GM18861 (cell line): ENCODE data around the gene EXD2.
"Not testable (repeated sequence)": the region's sequence is repeated elsewhere in the genome, so short reads cannot be mapped to it uniquely, and the experiment has no call there.

ENCODE experiments used
- ATAC-seq: cut with Tn5 transposase; IDR thresholded peaks from one replicate; pipeline ENCODE4 v1.9.1; 2021; ENCODE audit not compliant: unreplicated experiment

EXD2 gene, protein sequence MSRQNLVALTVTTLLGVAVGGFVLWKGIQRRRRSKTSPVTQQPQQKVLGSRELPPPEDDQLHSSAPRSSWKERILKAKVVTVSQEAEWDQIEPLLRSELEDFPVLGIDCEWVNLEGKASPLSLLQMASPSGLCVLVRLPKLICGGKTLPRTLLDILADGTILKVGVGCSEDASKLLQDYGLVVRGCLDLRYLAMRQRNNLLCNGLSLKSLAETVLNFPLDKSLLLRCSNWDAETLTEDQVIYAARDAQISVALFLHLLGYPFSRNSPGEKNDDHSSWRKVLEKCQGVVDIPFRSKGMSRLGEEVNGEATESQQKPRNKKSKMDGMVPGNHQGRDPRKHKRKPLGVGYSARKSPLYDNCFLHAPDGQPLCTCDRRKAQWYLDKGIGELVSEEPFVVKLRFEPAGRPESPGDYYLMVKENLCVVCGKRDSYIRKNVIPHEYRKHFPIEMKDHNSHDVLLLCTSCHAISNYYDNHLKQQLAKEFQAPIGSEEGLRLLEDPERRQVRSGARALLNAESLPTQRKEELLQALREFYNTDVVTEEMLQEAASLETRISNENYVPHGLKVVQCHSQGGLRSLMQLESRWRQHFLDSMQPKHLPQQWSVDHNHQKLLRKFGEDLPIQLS

DNA sequence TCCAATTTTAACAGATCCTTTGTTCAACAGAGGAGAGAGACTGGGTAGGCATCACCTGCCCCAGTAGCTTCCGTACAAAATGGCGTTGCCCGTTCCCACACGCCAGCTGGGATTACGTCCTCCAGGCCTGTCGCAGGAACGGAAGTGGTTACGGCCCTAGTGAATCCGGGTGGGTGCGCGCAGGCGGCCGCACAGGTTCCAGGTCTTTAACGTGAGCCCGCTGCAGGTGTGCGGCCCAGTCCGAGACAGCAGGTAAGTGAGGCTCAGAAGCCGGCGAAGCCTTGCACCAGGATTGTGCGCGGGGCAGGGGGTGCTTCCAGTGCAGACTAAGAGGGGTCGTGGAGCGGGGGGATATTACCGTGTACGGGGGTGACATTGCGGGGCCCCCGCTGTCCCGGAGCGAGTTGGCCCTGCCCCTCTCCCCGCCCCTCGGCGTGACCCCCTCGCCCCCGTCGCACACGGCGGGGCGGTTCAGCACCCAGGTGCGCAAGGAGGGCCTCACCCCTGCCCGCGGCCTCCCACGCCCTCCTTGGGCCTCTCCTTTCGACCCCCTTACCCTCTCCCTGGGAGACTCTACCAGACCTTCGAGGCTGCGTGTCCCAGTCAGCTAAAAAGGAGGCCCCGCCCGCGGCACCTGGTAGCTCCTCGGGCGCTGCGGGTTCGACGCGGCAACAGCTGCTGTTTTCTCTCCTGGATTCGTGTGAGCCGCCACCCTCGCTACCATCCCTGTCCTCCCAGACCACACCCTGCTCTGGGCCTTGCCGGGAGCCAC is at the start of gene EXD2:
Gene EXD2, plus strand, starts transcription at position 159 of the 772 bp plus-strand sequence. CDS start 17,973 bp downstream, outside the sequence.
- ATAC-seq, result peak; percentile 76

DNA sequence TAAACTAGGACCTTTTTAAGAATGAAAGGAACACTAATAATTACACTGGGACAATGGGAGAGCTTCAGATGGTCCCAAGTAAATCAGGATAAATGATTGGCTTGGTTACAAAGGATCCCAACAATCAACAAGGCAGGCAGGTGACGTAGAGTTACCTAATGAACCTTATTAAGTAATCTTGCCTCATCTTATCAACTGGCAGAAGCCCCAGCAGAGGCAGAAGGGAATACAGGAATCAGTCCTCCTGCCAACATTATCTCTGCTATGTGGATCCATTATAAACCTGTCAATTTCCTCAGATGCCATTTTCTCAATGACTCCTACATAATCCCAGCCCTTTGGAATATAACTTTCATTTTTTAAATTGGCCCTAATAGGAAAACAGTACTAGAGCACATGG is 49.7 kb upstream of the EXD2 start:
- no peak for ATAC-seq

DNA sequence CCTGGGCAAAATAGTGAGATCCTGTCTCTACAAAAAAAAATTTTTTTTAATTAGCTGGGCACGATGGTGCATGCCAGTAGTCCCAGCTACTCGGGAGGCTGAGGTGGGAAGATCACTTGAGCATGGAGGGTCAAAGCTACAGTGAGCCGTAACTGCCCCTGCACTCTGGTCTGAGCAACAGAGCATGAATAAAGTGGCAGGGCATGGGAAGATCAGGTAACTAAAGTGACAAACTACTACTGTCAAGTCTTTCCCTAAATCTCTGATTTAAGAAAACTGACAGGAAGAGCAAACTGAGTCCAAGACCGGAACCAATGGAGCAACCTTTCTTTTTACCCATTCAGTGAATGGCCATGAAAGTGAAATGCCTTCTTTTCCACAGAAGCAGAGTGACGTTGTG is 49.2 kb upstream of the EXD2 start:
- no peak for ATAC-seq

DNA sequence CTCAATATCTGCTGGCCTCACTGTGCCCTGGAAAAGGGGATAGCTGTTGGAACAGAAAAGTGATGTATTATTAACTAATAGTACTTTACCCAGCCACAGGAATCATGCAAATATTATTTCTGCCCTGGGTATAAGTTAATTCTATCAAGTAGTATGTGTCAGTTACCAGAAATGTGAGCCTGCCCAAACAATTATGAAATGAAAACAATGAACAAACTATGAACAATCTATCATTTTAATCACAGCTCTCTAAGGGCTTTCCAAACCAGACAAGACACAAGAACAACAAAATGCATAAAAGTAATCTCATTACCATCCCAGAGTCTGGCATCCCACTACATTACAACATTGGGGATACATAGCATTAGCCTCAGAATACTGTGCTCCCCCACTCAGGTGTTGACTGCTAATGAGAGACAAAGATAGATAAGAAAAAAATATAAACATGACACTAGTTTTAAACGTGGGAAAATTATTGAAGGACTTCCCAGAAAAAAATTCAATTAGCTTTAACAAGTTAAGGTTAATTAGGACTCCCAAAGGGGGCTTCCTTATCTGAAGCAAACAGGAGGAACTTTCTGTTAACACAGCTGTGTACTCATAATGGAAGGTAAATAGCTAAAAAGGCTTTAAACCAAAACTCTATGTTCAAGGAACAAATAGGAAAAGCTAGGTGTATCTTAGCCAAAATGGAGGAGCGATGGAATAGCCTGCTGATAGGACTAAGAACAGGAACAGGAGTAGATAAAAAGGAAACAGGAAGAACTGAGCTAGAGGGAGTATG is 41.6 kb upstream of the EXD2 start:
- ATAC-seq, result no peak

DNA sequence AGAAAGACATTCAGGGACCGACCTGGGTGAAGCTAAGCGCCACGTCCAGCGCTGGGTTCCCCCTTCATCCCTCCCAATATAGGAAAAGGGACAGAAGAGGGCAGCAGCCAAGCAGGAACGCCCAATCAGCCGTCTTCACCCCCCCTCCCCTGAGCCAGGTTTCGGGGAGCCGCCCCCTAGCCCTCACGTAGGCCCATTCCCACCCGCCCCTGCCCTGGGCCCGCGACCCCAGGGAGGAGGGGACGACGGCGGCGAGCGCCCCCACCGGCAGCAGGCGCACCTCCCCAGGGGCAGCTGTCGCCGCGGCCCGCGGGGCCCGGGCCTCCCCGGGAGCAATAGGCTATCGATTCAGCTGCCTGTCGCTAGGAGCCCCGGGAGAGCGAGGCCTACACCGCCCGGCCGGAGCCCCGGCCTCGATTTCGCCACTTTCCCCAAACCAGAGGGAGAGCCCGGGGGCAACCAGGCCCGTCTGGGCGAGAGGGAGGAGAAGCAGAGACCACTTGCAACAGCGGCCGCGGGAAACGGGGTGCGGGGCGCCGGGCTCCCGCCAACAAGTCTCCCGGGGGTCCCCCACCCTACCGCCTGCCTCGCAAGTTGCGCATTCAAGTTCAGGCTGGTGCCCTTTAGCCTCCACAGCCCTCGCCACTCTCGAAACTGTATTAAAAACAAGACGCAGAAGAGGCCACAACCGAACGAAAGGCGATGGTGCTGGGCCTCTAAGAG is 39.7 kb upstream of the EXD2 start:
- ATAC-seq, result peak; percentile 35

DNA sequence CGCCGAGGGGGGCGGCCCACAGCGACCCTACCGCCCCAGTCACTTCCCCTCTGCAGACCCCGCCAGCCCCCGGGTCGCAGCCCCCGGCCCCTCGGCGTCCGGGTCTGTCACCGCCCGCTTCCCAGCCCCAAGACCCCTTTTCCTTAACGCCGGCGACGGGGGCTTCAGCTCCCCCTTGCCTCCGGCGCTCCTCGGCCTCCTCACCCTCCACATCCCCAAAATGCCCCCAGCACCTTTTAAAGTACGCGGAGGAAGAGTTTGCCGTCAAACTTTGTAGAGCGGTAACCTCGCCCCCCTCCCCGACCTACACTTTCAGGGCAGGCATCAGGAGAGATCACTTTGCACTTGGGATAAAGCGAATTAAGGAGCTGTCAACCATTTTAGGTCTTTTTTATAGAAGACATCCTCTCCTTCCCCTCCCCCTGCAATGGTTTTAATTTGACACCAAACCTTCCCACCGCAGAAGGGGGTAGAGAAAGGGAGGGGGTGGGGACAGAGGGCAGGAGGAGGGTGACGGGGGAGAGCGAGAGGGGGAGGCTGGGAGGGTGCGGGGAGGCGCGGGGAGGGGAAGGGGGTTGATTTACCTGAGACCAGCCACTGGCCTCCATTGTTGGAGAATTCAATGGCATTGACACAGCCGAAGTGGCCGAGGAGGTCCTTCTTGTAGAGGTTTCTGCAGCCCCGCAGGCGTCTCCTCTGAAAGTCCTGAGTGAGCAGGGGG is 39.0 kb upstream of the EXD2 start:
- ATAC-seq, result no peak

DNA sequence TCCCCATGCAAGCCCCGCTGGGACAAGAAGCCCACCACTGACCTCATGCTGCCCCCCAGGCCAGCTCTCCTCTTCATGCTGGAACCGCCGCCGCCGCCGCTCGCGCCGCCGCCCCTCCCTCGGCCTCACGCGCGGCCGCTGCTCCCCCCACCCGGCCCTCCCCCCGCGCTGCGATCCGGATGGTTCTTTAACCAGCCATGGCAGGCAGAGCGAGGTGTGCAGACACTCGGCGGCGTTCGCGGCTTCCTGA is 38.5 kb upstream of the EXD2 start, which contains the start of gene DCAF5:
Gene DCAF5, minus strand, starts transcription at position 218 of the 250 bp plus-strand sequence. Its CDS starts 141 bp downstream, at position 77.
- ATAC-seq, result no peak

DNA sequence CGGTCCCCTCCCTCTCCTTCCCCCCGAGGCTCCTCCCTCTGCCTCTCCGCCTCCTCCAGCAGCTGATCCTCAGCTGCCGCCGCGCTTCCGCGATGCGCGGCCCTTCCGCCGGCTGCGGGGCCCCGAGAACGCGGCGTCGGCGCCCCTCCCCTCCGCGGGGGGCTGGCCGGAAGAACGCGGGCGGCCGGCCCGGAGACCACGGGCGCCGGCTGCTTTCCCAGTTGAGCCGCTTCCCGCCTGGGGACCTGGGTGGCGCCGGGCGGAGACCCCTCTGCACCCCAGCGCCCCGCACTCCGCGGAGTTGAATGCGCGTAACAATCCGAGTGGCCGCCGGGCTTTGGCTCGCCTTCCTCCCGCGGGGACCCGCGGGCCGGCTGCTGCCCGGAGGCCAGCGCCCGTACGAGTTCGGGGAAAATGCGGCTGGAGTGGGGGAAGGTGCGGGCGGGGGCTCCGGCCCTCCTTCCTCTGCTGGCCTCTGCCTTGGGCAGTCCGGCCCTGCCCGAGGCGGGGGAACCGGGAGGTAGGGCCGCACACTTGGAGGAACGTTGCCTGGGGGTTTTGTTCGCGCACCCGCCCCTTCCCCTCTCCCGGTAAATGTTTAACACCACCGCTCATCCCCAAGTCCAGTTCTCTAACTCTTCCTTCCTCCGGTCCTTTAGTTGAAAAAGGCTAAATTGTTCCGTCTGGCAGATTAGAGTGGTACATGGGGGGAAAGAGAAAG is 38.0 kb upstream of the EXD2 start:
- peak; percentile 75 for ATAC-seq

DNA sequence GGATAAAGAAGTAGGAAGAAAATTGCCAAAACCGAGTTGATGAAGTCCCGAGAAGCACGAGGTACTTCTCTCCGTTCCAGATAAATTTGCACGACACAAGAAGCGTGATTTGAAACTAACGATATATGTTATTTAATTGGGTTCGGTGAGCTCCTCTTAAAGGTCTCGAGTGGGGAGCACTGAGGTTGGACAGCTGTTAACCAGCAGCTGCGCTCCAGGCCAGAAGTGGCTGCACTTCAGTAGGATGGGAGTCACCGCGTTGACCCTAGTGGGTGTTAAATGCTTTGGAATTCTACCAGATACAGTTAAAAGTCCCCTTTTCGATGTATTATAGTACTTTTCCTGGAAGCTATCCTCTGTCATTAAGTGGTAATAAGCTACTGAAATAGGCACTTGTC is 37.4 kb upstream of the EXD2 start:
- no peak for ATAC-seq

DNA sequence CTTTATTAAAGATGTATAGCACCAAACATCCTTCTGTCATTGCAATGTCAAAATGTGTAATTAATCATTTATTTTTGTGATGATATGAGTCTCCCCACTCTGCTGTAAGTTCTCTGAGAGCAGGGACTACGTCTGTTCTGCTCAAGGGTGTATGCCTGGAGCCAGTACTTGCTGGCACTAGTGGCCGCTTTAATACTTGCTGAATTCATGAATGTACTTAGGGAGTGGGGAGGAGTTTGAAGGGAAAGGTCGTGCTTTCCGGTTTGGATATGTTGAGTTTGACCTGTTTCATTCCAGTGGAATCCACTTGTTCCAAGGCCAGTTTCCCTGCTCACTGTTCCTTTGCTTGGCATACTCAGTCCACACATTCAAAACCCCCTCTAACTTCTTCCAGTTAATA is 36.5 kb upstream of the EXD2 start:
- no peak for ATAC-seq

DNA sequence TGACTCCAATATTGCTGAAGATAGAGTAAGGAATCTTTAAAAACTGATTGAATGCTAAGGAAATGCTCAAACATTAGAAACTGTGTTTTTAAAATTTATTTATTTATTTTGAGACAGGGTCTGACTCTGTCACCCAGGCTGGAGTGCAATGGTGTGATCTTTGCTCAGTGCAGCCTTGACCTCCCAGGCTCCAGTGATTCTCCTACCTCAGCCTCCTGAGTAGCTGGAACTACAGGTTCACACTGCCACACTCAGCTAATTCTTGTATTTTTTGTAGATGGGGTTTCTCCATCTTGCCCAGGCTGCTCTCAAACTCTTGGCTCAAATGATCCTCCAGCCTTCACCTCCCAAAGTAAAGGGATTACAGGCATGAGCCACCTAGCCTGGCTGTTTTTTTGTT is 35.1 kb upstream of the EXD2 start:
- ATAC-seq, result no peak

DNA sequence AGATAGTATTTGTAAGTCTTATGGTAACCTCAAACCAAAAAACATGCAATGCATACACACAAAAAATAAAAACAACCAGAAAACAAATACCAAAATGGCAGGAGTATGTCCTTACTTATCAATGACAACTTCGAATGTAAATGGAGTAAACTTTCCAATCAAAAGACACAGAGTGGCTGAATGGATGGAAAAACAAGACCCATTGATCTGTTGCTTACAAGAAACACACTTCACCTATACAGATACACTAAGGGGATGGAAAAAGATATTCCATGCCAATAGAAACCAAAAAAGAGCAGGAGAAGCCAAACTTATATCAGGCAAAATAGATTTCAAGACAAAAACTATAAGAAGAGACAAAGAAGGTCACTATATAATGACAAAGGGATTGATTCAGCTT is 29.7 kb upstream of the EXD2 start:
- no peak for ATAC-seq

DNA sequence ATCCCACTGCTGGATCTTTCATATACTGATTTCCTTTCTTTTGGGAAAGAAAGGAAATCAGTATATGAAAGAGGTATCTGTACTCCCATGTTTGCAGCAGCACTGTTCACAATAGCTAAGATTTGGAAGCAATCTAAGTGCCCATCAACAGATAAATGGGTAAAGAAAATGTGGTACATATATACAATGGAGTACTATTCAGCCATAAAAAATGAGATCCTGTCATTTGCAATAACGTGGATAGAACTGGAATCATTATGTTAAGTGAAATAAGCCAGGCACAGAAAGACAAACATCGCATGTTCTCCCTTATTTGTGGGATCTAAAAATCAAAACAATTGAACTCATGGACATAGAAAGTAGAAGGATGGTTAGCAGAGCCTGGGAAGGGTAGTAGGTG is 25.5 kb upstream of the EXD2 start:
- not testable (repeated sequence) for ATAC-seq

DNA sequence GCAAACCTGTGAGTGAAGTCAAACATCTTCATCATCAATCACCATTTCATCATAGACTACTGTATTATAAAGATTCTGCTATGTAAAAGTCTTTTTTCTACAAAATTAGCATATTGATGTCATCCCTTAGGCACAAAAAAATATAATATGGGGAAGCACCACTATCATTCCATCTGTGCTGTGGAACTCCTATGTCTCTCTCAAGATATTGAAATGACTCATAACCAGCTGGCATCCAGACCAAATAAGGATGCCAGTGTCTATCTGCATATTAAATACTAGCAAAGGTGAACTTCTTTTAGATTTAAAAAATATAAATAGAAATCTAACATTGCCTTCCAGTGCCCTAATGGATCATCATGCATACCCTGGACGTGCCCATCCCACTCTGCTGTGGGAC is 20.5 kb upstream of the EXD2 start:
- ATAC-seq, result no peak

DNA sequence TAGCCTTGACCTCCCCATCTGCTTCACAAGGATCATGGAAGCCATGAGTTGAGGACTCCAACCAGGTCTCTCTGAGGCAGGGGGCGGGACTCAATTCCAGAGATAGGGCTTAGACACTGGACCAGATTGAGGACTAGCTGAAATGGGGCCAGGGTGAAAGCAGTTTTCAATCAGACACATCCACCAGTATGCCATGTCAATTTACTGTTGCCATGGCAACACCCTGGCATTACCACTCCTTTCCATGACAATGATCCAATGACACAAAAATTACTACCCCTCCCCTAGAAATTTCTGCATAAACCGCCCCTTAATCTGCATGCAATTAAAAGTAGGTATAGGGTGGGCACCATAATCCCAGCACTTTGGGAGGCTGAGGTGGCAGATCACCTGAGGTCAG is 19.7 kb upstream of the EXD2 start:
- ATAC-seq, result no peak

DNA sequence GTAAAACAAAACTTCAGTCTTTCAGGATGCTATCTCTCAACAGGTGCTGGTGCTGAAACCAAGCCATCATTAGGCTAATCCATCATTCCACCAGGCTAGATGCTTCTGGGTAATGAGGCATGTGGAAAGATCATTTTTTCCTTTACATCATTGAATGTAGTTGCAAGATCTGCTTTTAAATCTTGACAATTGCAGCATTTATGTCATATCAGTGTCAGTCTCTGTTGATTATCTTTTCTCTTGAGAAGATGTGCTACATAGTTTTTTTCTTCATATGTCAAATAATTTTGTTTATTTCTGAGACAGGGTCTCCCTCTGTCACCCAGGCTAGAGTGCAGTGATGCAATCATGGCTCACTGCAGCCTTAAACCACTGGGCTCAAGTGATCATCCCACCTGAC is 16.2 kb upstream of the EXD2 start:
- ATAC-seq, result no peak

DNA sequence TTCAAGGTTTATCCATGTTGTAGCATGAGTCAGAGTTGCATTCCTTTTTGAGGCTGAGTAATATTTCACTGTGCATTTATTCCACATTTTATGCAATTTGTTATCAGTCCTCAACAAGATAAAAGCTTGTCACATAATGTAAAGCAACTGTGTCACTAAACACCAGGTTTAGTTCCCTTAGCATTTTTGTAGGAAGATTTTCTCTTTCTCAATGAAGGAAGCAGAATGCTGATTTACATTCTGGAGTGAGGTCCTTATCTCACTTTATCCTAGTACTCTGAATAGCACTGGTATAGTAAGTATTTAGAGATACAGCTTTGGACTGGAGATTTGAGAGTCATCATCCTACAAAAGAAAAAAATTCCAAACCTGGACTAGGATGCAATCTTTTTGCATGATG is 9.8 kb upstream of the EXD2 start:
- ATAC-seq, result no peak

DNA sequence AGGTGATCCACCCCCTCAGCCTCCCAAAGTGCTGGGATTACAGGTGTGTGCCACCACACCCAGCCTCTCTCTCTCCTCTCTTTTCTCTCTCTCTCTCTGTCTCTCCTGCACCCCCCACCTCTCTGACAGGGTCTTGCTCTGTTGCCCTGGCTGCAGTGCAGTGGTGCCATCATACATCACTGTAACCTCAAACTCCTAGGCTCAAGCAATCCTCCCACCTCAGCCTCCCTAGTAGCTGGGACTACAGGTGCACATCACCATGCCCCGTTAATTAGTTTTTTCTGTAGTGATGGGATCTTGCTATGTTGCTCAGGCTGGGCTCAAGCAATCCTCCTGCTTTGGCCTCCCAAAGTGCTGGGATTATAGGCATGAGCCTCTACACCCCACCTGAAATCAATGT is 8.7 kb upstream of the EXD2 start:
- ATAC-seq, result not testable (repeated sequence)

DNA sequence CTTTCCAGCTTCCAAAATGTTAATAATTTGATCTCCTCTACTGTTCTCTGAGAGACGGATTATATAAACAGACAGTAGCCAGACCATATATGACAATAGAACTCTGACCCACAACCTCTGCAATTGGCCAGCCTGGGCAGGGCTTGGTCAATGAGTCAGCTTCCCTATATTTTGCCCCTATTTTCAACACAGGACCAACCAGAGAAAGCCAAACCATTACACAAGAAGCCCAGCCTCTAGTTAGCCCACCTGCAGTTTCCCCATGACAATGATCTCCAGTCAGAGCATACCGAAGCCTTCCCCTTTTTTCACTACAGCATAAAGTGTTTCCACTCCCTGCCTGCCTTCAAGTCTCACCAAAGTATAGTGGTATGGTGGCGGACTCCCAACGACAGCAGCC is 7.6 kb upstream of the EXD2 start:
- ATAC-seq, result no peak
